ENCODE data around the gene LGI2.

DNA sequence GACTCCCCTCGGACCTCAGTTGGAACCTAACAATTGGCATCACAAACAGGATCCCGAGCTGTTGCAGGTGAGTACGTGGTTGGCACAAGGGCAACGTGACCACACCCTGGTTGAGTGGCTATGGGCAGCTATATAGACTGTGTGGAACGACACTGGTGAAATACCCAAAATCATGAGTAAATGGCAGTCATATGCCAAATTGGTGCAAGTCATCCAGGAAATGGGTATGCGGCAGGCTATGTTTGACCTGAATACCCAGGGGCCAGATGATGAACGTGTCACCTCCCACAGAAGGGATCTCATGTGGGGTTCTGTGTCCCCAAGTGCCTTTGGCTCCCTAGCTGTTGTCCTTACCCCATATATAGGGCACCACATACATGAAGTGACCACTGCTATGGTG, 64.7 kb downstream of the LGI2 start:
- TF ChIP-seq, protein P1, sequence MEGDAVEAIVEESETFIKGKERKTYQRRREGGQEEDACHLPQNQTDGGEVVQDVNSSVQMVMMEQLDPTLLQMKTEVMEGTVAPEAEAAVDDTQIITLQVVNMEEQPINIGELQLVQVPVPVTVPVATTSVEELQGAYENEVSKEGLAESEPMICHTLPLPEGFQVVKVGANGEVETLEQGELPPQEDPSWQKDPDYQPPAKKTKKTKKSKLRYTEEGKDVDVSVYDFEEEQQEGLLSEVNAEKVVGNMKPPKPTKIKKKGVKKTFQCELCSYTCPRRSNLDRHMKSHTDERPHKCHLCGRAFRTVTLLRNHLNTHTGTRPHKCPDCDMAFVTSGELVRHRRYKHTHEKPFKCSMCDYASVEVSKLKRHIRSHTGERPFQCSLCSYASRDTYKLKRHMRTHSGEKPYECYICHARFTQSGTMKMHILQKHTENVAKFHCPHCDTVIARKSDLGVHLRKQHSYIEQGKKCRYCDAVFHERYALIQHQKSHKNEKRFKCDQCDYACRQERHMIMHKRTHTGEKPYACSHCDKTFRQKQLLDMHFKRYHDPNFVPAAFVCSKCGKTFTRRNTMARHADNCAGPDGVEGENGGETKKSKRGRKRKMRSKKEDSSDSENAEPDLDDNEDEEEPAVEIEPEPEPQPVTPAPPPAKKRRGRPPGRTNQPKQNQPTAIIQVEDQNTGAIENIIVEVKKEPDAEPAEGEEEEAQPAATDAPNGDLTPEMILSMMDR (conservative IDR thresholded peaks at IDR 0.05 in 1 of 2, IDR thresholded peaks at IDR 0.05 in 1 of 2; ENCODE audit: extremely low read depth in 1 of 2, insufficient read depth in 1 of 2, low read depth in 1 of 2, low read length in 2 of 2): no peak
- TF ChIP-seq EZH2 (IDR thresholded peaks at IDR 0.05; ENCODE audit: borderline replicate concordance, low read length): no peak
